Stimulated activated naive CD4-positive, alpha-beta T cell (primary cell): ENCODE measurements around the gene C1QTNF5.
A peak's percentile ranks its signal among the peaks of the same experiment; 100 is the strongest.

Experiments
- DNase-seq, 6 experiments: peaks; one replicate each; lab custom pipeline; 2025; lab: John Stamatoyannopoulos, UW

C1QTNF5 gene

GRCh38 chr11:119359365-119360214 is 18.9 kb upstream of the C1QTNF5 start:
- DNase-seq, result no peak

GRCh38 chr11:119357074-119357473 is 16.4 kb upstream of the C1QTNF5 start:
- DNase-seq, result no peak

- peak; percentile 35 to 81 (median 64) for DNase-seq
Observed at GRCh38 chr11:119356349-119357031, 15.8 kb upstream of the C1QTNF5 start.

GRCh38 chr11:119355091-119355843 is 14.6 kb upstream of the C1QTNF5 start:
- no peak for DNase-seq

GRCh38 chr11:119352857-119353260 is 12.2 kb upstream of the C1QTNF5 start:
- no peak for DNase-seq

GRCh38 chr11:119351232-119351631 is 10.5 kb upstream of the C1QTNF5 start:
- DNase-seq, result no peak

GRCh38 chr11:119350302-119350701 is 9.6 kb upstream of the C1QTNF5 start:
- DNase-seq, result no peak

- no peak for DNase-seq
Observed at GRCh38 chr11:119347940-119348605, 7.4 kb upstream of the C1QTNF5 start.

GRCh38 chr11:119347242-119347641 is 6.6 kb upstream of the C1QTNF5 start:
- no peak for DNase-seq

GRCh38 chr11:119346605-119347004 is 5.9 kb upstream of the C1QTNF5 start, which contains the start of gene MFRP:
Gene MFRP, minus strand, starts transcription at chr11:119346705. Its CDS starts 192 bp downstream, at chr11:119346513.
- DNase-seq, result no peak

- no peak for DNase-seq
Observed at GRCh38 chr11:119345685-119346084, 5.0 kb upstream of the C1QTNF5 start.

- no peak for DNase-seq
Observed at GRCh38 chr11:119344291-119345010, 3.8 kb upstream of the C1QTNF5 start.

- DNase-seq, result no peak
Observed at GRCh38 chr11:119343726-119344125, 3.0 kb upstream of the C1QTNF5 start.

- no peak for DNase-seq
Observed at GRCh38 chr11:119342362-119343130, 1.9 kb upstream of the C1QTNF5 start.

- no peak for DNase-seq
Observed at GRCh38 chr11:119342023-119342300, 1.3 kb upstream of the C1QTNF5 start.

- no peak for DNase-seq
Observed at GRCh38 chr11:119341222-119342022, 739 bp upstream of the C1QTNF5 start.

GRCh38 chr11:119339589-119340334 is 921 bp downstream of the C1QTNF5 start:
- DNase-seq, result peak in 4 of 6 experiments; percentile 9 to 23 (median 14)

- DNase-seq, result no peak
Observed at GRCh38 chr11:119338965-119339588, 1.6 kb downstream of the C1QTNF5 start.
